PFSK-1 (cell line): ENCODE results near the gene KLF13.

Experiments used
- FOXP2 ChIP-seq: optimal IDR thresholded peaks from 2 replicates; pipeline ENCODE3; 2011; ENCODE audit warnings: borderline replicate concordance, control low read depth, inconsistent platforms; ENCODE audit not compliant: insufficient read depth; ENCODE audit errors: extremely low read length, extremely low read depth
- POLR2AphosphoS5 ChIP-seq: IDR thresholded peaks from 2 replicates; pipeline ENCODE4 v1.6.1; 2012; ENCODE audit warnings: low read depth, mild to moderate bottlenecking, control low read depth, low read length, moderate library complexity
- REST ChIP-seq, 2 experiments: IDR thresholded peaks; 2 replicates each; pipeline versions ENCODE4 v1.6.1 to v1.8.0; 2011 to 2012; ENCODE audit warnings: low read depth in 2 of 2, low read length in 2 of 2, control low read depth in 1 of 2, inconsistent platforms in 1 of 2, mild to moderate bottlenecking in 1 of 2, moderate library complexity in 1 of 2; ENCODE audit not compliant: insufficient read depth in 1 of 2
- SIN3A ChIP-seq: IDR thresholded peaks from 2 replicates; pipeline ENCODE4 v1.6.1; 2012; ENCODE audit warnings: mild to moderate bottlenecking, low read length, moderate library complexity, borderline replicate concordance; ENCODE audit not compliant: insufficient read depth
- TAF1 ChIP-seq: IDR thresholded peaks from 2 replicates; pipeline ENCODE4 v1.6.1; 2012; ENCODE audit warnings: low read length, control low read depth, borderline replicate concordance; ENCODE audit not compliant: insufficient read depth

Gene KLF13

GRCh38 chr15:31405200-31405920 is 78.7 kb downstream of the KLF13 start:
- TF ChIP-seq REST (IDR thresholded peaks at IDR 0.05; ENCODE audit: insufficient read depth in 1 of 2, low read depth in 2 of 2, low read length in 2 of 2) (no peak), TAF1 (no peak), FOXP2 (no peak), SIN3A (no peak), POLR2AphosphoS5 (no peak)

GRCh38 chr15:31407376-31407775 is 80.7 kb downstream of the KLF13 start:
- TF ChIP-seq SIN3A = no peak
- TF ChIP-seq POLR2AphosphoS5 = no peak
- TF ChIP-seq FOXP2 = no peak
- TF ChIP-seq REST (IDR thresholded peaks at IDR 0.05; ENCODE audit: insufficient read depth in 1 of 2, low read depth in 2 of 2, low read length in 2 of 2) = no peak
- TF ChIP-seq TAF1 = no peak

- TF ChIP-seq SIN3A (no peak), REST (IDR thresholded peaks at IDR 0.05; ENCODE audit: insufficient read depth in 1 of 2, low read depth in 2 of 2, low read length in 2 of 2) (no peak), FOXP2 (no peak), POLR2AphosphoS5 (no peak), TAF1 (no peak)
Measured at GRCh38 chr15:31407851-31408250, 81.2 kb downstream of the KLF13 start.

GRCh38 chr15:31408724-31409123 is 82.1 kb downstream of the KLF13 start:
- no peak for TF ChIP-seq SIN3A
- no peak for TF ChIP-seq REST (IDR thresholded peaks at IDR 0.05; ENCODE audit: insufficient read depth in 1 of 2, low read depth in 2 of 2, low read length in 2 of 2)
- TF ChIP-seq FOXP2 = no peak
- TF ChIP-seq TAF1 = no peak
- TF ChIP-seq POLR2AphosphoS5 = no peak
